Measurements from ENCODE around the gene SLC7A11.

Gene SLC7A11

GRCh38 chr4:138205531-138206233 is 36.5 kb downstream of the SLC7A11 start:
- no peak for DNase-seq

- no peak for DNase-seq
Observed at GRCh38 chr4:138204507-138204906, 37.6 kb downstream of the SLC7A11 start.

- DNase-seq, result no peak
Observed at GRCh38 chr4:138202686-138203085, 39.5 kb downstream of the SLC7A11 start.

- no peak for DNase-seq
Observed at GRCh38 chr4:138200236-138200590, 41.9 kb downstream of the SLC7A11 start.

- DNase-seq, result no peak
Observed at GRCh38 chr4:138199568-138200235, 42.4 kb downstream of the SLC7A11 start.

GRCh38 chr4:138196153-138196552 is 46.0 kb downstream of the SLC7A11 start:
- DNase-seq, result no peak

- no peak for DNase-seq
Observed at GRCh38 chr4:138193963-138194362, 48.2 kb downstream of the SLC7A11 start.

GRCh38 chr4:138192113-138192512 is 50.0 kb downstream of the SLC7A11 start:
- no peak for DNase-seq

GRCh38 chr4:138190452-138190858 is 51.7 kb downstream of the SLC7A11 start:
- no peak for DNase-seq

GRCh38 chr4:138189206-138189605 is 52.9 kb downstream of the SLC7A11 start:
- DNase-seq, result no peak

- no peak for DNase-seq
Observed at GRCh38 chr4:138188406-138189084, 53.6 kb downstream of the SLC7A11 start.

- DNase-seq, result no peak
Observed at GRCh38 chr4:138185859-138186645, 56.1 kb downstream of the SLC7A11 start.

GRCh38 chr4:138184886-138185285 is 57.3 kb downstream of the SLC7A11 start:
- no peak for DNase-seq

GRCh38 chr4:138182838-138183426 is 59.2 kb downstream of the SLC7A11 start:
- DNase-seq, result no peak

- DNase-seq, result no peak
Observed at GRCh38 chr4:138181287-138181686, 60.9 kb downstream of the SLC7A11 start.

- no peak for DNase-seq
Observed at GRCh38 chr4:138178566-138178965, 63.6 kb downstream of the SLC7A11 start.

GRCh38 chr4:138177278-138177968 is 64.7 kb downstream of the SLC7A11 start:
- no peak for DNase-seq

- no peak for DNase-seq
Observed at GRCh38 chr4:138174981-138175794, 67.0 kb downstream of the SLC7A11 start.

- DNase-seq, result no peak
Observed at GRCh38 chr4:138164208-138164607, 77.9 kb downstream of the SLC7A11 start.

- no peak for DNase-seq
Observed at GRCh38 chr4:138163171-138163570, 79.0 kb downstream of the SLC7A11 start.

GRCh38 chr4:138162259-138162658 is 79.9 kb downstream of the SLC7A11 start:
- no peak for DNase-seq

All from CD4-positive, alpha-beta T cell treated with Interleukin-6 for 4 hours (primary cell).